ELR (cell line): ENCODE measurements around the gene VANGL1.

Experiments used
- DNase-seq: peaks from one replicate; pipeline ENCODE4 v3.0.0-alpha.2; 2015; ENCODE audit warnings: low read depth

Gene VANGL1

DNA sequence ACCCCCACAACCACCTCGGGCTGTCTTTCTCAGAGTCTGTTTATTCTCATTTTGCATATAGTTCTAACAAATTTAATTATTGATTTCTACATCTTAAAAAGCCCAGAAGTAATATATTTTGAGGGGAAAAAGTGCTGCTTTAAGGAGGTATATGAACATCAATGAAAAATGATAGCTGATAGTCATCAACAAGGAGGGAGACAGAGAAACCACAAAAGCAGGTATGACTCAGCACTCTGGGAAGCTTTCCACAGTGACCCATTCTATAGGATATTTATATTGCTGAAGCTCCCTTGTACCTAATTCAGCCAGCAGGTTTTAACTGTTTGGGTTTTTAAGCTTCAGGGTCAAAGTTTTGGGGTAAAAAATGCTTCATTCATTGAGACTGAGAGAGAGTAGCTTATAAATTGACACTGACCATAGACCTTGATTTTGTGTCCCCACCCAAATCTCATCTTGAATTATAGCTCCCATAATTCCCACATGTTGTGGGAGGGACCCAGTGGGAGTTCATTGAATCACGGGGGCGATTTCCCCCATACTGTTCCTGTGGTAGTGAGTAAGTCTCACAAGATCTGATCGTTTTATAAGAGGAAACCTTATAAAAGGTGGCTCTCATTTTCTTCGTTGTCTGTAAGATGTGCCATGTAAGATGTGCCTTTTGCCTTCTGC is 27.4 kb downstream of the VANGL1 start:
- DNase-seq: peak; percentile 93

- DNase-seq: peak; percentile 21
Measured at GRCh38 chr1:115669886-115670285, 28.1 kb downstream of the VANGL1 start.

DNA sequence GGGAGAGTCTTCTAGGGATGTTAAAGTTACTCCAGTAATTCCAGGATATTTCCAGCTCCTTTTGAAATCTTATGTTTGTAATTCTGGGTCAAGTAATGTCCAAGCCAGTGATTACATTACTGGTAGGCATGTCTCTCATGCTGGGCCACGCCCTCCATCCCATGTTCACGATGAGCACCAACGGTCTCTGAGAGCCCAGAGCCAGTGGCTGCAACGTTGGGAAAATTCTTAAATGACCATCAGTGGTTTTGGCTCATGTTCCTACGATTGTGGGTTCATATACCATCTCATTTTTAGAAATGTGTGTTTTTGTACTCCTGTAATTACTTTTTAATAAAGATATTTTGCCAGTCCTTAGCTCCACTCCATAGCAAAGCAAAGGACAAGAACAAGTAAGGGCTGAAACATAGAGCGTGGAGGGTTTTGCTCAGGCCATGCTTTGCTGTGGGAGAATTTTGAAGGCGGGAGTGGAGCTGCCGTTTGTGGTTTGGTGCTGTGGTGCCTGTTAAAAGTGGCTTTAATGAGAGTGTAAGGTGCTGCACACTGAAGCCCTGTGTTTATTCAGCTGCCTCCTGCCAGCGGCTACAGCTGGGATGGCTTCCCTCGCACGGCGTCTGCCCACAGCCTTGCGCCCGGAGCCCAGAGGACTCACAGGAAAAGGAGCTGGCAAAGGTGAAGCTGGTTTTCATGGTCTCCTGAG is 28.9 kb downstream of the VANGL1 start:
- no peak for DNase-seq

DNA sequence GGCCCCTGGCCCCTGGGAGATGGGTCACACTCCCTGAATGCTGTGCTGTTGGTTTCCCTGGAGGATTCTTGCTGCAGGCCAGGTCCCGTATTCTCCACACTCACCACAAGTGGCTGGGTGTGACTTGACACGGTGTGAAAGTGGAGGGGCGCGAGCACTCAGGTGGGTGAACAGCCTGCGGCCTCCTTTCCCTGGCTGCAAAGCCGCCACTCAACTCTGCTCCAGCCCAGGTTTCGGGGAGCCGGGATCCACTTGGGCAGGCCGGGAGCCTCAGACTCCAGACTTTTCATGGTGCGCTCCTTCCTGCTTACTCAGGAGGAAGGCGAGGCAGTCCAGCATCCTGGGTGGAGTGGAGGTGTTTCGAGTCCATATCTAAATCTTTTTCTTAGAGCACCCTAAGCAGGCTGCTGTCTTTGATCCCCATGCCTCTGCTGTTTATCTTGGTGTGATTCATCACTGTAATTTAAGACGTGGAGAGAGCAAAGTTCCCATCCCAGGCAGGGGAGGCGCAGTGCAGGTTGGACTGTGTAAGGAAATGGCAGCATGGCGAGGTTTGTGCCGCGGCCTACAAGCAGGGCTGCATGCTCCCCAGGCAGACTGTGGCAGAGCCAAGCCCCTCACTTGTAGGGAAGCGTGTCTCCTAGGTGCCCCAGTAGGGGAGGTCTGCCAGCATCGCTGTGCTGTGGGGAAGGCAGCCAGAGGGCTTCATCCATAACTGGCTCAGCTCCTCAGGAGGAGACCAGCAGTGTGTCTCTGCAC is 29.6 kb downstream of the VANGL1 start:
- DNase-seq: peak; percentile 34

DNA sequence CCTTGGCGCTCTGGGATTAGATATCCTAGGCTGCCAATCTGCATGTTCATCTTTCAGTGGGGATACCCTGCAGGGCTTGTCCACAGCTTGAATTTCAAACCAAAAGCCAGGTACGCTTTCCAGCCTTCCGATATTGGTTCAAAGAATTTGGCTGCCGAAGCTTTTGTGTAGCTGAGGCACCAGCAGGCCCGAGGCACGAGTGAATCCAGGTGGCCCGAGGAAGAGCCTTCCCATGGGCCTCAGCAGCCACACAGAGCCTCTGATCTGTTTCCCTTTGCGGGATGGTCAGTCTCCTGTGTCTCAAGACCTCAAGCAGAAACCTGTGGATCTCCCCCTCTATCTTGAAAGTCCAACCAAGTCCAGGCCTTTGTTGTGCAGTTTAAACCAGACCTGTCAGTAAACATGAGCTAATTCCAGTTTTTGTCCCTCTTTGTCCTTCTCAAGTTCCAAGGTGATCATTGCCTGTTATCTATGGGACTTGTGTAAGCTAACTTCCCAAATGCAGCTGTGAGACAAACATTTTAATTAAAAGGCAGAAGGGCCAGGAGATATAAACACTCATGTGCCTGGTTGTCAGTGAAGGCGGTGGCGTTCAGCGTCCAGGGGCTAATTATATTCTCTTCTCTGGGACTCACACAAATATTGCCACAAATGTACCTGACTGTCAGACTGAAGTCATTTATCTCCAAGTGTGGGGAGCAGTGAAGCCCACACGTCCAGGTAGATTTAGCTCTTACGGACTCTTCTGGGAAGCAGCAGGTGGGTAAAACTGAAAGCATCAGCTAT is 30.6 kb downstream of the VANGL1 start:
- no peak for DNase-seq

DNA sequence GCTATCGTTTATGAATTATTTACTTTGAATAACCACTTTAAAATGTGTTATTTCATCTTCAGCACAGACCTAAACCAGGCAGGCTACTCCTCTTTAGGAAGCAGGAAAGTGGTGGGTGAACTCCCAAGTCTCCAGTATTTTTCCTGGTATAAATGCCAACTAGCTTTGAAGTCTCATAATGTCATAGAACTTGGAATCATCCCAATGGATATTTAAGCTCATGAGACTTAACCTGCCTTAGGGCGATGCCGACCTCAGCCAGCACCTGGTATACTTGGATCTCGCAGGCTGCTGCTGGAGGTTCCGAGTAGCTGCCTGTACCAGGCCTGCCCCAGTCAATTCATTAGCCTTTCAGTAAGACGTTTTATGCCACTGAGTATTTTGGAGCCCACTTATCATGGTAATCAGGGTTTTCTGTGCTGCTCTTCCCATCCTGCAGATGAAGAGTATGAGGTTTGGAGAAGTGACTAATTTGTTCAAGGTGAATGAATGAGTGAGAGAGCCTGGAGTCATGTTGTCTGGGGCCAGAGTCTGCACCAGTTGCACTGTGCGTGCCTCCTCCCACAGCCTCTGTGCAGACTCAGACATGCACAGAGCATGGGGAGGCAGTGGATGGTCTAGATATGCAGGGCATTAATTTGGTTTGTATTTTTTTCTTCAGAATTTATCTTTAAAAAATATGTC is 34.9 kb downstream of the VANGL1 start:
- DNase-seq: no peak

DNA sequence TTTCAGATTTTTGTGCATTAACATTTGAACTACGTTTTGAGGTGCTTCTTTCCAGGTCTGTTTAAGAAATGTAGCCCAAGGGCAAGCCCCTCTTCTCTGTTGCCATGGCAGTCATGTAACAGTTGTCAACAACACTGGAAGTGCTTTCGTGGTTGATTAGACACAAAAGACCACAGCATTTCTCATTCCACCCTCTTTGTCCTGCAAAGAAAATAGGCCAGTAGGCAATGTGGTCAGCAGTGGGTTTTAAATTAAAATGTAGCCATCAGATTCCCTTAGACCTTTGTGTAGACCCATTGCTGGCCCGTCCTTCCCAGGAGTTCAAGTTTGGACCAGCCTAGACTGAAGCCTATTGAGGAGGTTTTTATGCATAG is 35.4 kb downstream of the VANGL1 start:
- DNase-seq: peak; percentile 15

GRCh38 chr1:115677565-115677964 is 35.8 kb downstream of the VANGL1 start:
- DNase-seq: peak; percentile 6

DNA sequence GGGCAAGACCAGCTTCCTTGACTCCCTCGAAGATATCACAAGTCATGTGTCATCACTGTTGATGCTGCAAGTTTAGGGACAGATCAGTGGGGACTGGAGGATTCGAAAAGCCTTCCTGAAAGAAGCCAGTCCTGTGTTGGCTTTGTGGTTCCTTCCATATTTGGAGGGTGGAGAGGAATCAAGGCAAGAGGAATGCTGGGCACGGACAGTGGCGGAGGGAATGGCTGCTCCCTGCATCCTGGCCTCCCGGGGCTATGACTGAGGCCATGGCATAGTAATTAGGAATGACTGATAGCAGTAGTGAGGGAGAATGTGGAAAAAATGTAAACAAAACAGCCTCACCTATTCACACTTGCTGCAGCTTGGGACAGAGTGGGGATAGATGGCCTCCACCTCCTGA is 36.4 kb downstream of the VANGL1 start:
- DNase-seq: no peak

- DNase-seq: peak; percentile 74
Measured at GRCh38 chr1:115679141-115679611, 37.4 kb downstream of the VANGL1 start.

- DNase-seq: no peak
Measured at GRCh38 chr1:115680730-115681111, 39.0 kb downstream of the VANGL1 start.

- no peak for DNase-seq
Measured at GRCh38 chr1:115682792-115683191, 41.0 kb downstream of the VANGL1 start.

- no peak for DNase-seq
Measured at GRCh38 chr1:115685029-115685705, 43.4 kb downstream of the VANGL1 start.

DNA sequence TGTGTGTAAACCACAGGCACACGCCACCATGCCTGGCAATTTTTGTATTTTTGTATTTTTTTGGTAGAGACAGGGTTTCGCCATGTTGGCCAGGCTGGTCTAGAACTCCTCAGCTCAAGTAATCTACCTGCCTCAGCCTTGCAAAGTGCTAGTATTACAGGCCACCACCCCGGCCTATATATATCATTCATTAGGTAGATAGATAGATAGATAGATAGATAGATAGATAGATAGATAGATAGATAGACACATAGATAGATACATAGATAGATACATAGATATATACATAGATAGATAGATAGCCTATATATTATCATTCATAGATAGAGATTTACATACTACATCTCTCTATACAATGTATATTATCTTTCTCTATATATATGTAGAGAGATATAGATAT is 46.0 kb downstream of the VANGL1 start:
- DNase-seq: no peak

GRCh38 chr1:115690972-115691371 is 49.2 kb downstream of the VANGL1 start:
- no peak for DNase-seq

DNA sequence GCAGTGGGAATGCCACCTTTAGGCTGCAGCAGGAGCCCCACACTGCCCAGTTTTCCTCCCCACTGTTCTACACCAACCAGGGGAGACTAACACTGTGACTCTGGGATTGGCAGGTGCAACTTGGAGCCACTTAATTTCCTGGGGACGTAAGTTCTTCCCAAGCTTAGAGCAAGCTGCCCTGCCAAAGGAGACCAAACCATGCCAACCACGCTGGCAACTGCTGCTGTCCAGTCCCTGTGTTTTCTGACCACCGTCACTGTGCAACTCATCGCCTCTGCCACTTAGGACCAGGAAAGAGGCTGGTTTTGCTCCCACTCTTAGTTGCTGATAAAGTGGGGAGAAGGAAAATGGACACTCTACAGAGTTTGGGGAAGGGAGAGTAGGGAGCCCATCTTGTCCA is 50.5 kb downstream of the VANGL1 start:
- no peak for DNase-seq

- DNase-seq: no peak
Measured at GRCh38 chr1:115694805-115695204, 53.0 kb downstream of the VANGL1 start.

GRCh38 chr1:115697619-115698018 is 55.8 kb downstream of the VANGL1 start:
- DNase-seq: no peak

DNA sequence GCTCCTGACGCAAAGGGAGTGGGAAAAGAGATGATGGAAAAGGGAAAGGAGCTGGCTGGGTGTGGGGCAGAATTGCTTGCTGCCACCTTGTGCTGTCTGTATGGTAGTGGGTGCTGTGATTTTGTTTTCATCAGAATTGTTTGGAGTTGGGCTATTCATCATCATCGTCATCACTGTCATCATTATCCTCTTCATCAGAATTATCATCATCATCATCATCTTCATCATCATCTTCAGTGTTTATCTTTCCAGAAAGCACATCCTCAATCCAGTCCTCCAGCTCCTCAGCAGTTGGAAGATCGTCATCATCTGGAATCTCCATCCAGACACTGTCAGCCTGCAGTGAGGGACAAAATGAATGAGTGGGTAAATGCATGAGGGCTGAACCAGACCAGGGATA is 59.3 kb downstream of the VANGL1 start:
- DNase-seq: no peak

- no peak for DNase-seq
Measured at GRCh38 chr1:115702959-115703358, 61.2 kb downstream of the VANGL1 start.
